ENCODE data around the gene ZEB1.
"Not testable (repeated sequence)": the region's sequence is repeated elsewhere in the genome, so short reads cannot be mapped to it uniquely, and the experiment has no call there.

Gene ZEB1

GRCh38 chr10:31362023-31362641, 43.1 kb downstream of the ZEB1 start:
- no peak for TF ChIP-seq CTCF (IDR thresholded peaks at IDR 0.05; ENCODE audit: low read depth, low read length)
- DNase-seq (ENCODE audit: low read depth) = no peak
- H3K4me3 ChIP-seq (ENCODE audit: low read depth, low read length) = no peak overlapping the region

GRCh38 chr10:31363696-31364095, 44.7 kb downstream of the ZEB1 start:
- not testable (repeated sequence) for DNase-seq (ENCODE audit: low read depth); H3K4me3 ChIP-seq (ENCODE audit: low read depth, low read length)

DNA sequence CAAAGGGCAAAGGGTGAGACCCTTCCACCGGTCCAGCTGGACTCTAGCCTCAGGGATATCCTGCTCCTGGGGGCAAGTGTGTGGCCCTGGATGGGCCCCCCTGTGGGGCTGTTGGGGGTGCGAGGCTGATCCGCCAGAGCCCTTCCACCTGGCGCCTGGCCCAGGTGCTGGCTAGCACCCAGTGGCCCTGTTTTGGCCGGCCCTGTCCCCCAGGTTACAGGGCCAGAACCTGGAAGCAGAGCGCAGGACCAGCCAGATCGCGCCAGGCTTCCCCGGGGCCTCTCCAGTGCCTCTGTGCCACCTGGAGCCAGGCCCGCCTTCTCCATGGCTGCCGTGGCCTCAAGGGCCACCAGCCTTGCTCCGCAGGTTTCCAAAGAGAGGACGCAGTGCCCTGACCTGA, 45.2 kb downstream of the ZEB1 start:
- H3K4me3 ChIP-seq (ENCODE audit: low read depth, low read length); DNase-seq (ENCODE audit: low read depth): not testable (repeated sequence)

DNA sequence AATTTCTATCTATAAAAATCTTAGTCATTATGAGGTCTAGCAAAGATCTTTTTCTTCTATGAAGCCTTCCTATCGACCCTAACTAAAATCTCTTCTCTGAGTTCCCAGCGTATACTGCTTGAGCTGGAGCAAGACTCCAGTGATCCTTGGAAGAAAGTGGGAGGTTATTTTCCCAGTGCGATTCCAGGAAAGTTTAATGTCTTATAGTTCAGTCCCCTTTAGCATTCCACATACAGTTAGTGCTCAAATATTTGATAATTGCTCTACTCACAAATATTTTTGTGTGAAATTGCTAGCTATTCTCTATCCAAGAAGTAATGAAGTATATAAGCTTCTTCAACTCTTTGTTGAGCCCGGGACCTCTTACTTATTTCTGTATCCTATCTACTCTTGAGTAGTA, 47.7 kb downstream of the ZEB1 start:
- no peak overlapping the region for H3K4me3 ChIP-seq (ENCODE audit: low read depth, low read length)
- no peak for TF ChIP-seq MYC (IDR thresholded peaks at IDR 0.05; ENCODE audit: low read depth, low read length)
- no peak for TF ChIP-seq CTCF (IDR thresholded peaks at IDR 0.05; ENCODE audit: low read depth, low read length)
- no peak for DNase-seq (ENCODE audit: low read depth)

DNA sequence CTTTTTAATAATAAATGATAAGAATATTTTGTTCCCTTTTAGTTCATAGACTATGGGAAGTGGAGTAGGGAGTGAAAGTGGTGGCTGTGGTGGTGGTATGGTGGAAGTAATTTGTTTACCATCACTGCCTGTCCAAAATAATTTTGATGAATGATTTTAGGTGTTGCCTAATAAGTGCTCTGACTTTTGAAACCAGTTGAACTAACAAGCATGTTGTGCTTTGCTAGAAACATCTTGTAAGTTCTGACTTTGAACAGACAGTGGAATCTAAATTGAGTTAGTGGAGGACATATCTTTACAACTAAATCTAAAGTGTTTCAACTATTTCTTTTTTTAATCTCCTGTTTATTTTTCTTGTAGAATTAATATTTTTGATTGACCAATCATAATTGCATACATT, 49.7 kb downstream of the ZEB1 start:
- no peak overlapping the region for H3K4me3 ChIP-seq (ENCODE audit: low read depth, low read length)
- no peak for TF ChIP-seq MYC (IDR thresholded peaks at IDR 0.05; ENCODE audit: low read depth, low read length)
- TF ChIP-seq MAX (IDR thresholded peaks at IDR 0.05; ENCODE audit: low read depth, low read length) = no peak
- no peak for TF ChIP-seq CTCF (IDR thresholded peaks at IDR 0.05; ENCODE audit: low read depth, low read length)
- TF ChIP-seq POLR2A (IDR thresholded peaks at IDR 0.05; ENCODE audit: extremely low read depth, insufficient read length) = no peak
- DNase-seq (ENCODE audit: low read depth) = no peak

DNA sequence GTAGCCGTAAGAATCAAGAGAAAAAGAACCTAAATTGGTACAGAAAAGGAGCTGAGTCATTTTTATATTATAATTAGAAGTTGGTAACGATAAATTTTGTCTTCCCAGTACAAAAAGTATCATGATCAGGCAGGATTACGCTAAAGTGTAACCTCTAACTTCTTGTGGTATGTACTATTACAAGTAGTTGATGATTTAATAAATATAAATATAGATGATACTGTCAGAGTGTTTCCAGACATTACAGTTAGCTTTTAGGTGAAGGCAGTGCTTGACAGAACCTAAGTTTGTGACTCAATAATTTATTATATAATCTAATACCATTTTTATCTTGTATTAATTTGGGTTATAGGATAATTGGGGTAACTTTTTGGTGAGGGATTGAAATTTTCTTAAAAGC, 53.4 kb downstream of the ZEB1 start:
- DNase-seq (ENCODE audit: low read depth) = no peak
- H3K4me3 ChIP-seq (ENCODE audit: low read depth, low read length) = no peak overlapping the region
- TF ChIP-seq MYC (IDR thresholded peaks at IDR 0.05; ENCODE audit: low read depth, low read length) (no peak), MAX (IDR thresholded peaks at IDR 0.05; ENCODE audit: low read depth, low read length) (no peak), POLR2A (IDR thresholded peaks at IDR 0.05; ENCODE audit: extremely low read depth, insufficient read length) (no peak), CTCF (IDR thresholded peaks at IDR 0.05; ENCODE audit: low read depth, low read length) (no peak)

DNA sequence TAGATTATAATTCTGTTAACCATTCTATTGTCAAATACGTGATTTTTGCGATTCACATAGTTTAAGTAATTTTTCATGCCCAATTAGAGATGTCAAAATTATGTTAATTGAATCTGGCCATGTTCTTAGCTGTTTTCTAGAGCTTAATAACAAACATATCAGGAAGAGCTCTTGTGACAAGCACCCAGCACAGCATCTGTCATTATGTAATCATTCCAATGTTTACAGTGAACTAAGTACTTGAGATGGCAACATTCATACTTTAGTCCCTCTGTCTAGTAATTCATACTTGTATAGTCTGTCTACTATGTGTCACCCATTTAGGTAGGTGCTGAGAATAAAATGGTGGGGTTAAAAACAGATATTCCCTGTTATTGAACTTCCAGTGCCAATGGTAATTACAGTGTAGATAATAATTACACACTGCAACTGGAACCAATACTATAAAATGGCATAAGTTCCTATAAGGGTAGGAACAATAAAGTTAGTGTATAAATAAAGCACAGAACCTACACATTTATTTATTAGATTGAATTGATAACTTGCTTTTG, 55.2 kb downstream of the ZEB1 start:
- DNase-seq (ENCODE audit: low read depth) = no peak

More for the DNA sequence above, 55.2 kb downstream of the ZEB1 start:
- H3K4me3 ChIP-seq (ENCODE audit: low read depth, low read length) = no peak overlapping the region
- no peak for TF ChIP-seq MAX (IDR thresholded peaks at IDR 0.05; ENCODE audit: low read depth, low read length)
- no peak for TF ChIP-seq CTCF (IDR thresholded peaks at IDR 0.05; ENCODE audit: low read depth, low read length)
- TF ChIP-seq POLR2A (IDR thresholded peaks at IDR 0.05; ENCODE audit: extremely low read depth, insufficient read length) = no peak
- TF ChIP-seq MYC (IDR thresholded peaks at IDR 0.05; ENCODE audit: low read depth, low read length) = no peak

All from NB4 (cell line).